Kidney capillary endothelial cell (primary cell): ENCODE data around the gene HOXD11.

Source experiments
- DNase-seq: peaks from one replicate; pipeline ENCODE4 v3.0.0-alpha.2; 2018; ENCODE audit warnings: low spot score

Gene HOXD11

DNA sequence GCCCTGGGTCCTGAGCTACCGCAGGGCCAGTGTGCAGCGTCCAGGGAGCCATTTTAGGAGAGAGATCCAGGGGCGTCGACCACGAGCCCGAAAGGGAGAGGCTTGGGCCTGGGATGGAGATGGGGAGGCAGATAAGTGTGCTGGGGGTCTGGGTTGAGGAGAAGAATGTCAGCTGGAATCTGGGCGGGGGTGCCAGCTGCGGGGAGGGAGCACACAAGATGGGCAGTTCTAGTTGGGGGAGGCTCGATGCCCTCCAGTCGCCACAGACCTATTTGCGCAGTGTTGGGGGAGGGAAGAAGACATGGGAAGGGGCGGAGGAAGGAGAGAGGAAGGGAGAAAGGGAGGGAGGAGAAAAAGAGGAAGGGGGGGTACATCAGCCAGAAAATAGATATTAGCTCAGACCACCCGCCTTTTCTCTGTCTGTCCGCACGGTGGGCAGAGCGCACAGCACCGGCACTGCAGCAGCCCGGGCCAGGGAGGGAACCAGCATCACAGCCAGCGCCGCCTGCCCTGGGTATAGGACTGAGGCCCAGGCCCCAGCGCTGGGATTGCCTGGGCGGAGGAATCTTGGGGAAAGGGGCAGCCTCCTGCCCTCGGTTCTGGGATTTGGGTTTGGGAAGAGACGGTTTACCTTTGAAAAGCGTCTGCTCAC is 1.9 kb upstream of the HOXD11 start:
- DNase-seq = no peak

GRCh38 chr2:176105730-176106580 is 1.1 kb upstream of the HOXD11 start:
- no peak for DNase-seq

DNA sequence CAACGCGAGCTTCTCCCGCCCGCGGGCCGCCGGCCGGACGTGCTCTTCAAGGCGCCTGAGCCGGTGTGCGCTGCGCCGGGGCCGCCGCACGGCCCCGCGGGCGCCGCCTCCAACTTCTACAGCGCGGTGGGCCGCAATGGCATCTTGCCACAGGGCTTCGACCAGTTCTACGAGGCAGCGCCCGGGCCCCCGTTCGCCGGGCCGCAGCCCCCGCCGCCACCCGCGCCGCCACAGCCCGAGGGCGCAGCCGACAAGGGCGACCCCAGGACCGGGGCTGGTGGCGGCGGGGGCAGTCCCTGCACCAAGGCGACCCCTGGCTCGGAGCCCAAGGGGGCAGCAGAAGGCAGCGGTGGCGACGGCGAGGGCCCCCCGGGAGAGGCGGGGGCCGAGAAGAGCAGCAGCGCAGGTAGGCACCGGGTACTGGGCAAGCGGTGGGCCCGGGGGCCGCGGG is 676 bp downstream of the HOXD11 start:
- DNase-seq = no peak

- DNase-seq = no peak
Observed at GRCh38 chr2:176109192-176109901, 2.3 kb downstream of the HOXD11 start.

DNA sequence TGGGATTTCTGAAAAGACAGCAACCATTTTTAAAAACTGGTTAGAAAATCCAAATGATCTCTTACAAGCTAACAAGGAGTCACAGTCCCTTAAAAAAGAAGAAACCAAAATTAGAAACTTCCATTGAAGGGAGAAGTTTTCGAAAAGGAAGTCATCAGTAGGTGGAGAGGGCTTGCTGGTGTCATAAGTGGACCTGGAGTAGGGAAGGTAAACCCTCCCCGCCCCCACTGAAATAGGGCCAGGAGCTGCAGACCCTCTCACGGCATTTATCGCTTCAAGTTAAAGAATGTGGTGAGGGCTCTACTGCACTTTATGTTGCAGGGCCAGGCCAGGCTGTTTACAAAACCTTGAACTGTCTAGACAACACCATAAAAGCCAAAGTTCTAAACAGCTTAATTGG is 2.9 kb downstream of the HOXD11 start:
- no peak for DNase-seq

DNA sequence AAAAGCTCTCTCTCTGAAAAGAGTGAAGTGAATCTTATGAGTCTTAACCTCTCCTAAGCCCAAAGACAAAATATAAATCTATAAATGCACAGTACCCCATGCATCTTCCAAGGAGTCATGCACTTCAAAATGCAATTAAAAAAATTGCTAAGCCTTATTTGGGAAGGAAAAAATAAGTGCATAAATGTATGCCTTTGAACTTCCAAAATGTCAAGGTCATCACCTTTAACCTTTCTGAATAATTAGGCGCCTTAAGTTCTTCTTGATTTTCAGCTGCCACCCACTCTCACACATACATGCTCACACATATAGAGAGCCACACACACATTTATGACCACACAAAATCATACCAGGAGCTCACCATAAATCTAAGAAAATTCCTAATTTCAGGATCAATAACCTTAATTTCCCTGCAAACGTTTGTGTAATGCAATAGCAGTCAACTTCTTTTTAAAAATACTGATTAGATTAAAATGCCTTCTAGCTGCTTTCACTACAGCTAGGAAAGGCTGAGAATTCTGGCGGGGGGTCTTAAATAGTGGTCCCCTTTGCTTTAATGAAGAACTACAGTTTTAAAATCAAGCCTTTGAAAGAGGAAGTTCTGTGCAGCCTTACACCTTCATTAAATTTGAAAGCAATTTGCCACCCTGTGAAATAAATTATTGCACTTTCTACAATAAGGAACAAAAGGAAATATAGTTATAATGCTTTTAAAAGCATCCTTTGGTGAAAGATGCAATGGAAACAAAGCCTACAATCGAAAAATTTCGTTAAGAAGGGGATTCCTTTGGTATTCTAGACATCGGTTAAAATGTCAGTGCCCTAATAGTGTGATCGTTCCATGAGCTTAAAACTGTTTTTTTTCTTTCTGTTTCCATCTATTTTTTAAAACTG is 3.6 kb downstream of the HOXD11 start:
- no peak for DNase-seq

DNA sequence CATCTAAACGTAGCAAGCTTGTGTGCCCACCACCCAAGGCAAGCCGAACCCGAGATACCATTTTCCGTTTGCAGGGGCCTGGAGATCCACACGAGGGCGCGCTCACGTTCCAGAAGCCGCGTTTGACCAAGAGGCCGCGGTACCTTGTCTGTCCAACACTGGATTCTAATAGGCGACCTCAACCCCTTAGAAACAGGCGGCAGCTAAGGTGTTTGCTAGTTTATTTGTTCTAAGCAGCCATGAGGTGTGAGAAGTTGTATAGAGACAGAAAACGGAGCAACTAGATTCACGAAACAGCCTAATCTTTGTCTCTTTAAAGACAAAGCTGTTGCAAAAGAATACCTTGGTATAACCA is 4.2 kb downstream of the HOXD11 start:
- peak; percentile 62 for DNase-seq

DNA sequence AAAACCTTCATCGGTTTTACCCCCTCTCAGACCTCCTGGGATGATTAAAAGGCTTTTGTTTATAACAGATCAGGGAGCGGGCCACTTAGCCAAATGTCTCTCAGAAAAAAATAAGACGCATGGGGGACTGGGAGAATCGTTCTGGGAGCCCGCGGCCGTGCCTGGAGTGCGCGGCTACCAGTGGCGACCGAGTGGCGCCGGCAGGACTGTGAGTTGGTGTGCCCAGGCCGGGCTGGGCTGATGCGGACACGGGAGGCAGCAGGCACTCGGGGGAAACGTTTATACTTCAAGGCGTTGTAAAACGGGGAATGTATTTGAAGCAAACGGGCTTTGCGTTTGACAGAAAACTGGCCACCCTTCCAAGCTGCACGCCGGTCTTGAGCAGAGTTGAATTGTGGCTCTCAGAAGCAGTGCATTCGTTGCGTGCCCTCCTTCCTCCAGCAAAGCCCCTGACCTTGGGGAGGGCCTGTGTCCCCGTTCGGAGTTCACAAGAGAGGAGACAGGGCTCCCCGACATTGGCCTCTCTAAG is 4.8 kb downstream of the HOXD11 start:
- DNase-seq = no peak

DNA sequence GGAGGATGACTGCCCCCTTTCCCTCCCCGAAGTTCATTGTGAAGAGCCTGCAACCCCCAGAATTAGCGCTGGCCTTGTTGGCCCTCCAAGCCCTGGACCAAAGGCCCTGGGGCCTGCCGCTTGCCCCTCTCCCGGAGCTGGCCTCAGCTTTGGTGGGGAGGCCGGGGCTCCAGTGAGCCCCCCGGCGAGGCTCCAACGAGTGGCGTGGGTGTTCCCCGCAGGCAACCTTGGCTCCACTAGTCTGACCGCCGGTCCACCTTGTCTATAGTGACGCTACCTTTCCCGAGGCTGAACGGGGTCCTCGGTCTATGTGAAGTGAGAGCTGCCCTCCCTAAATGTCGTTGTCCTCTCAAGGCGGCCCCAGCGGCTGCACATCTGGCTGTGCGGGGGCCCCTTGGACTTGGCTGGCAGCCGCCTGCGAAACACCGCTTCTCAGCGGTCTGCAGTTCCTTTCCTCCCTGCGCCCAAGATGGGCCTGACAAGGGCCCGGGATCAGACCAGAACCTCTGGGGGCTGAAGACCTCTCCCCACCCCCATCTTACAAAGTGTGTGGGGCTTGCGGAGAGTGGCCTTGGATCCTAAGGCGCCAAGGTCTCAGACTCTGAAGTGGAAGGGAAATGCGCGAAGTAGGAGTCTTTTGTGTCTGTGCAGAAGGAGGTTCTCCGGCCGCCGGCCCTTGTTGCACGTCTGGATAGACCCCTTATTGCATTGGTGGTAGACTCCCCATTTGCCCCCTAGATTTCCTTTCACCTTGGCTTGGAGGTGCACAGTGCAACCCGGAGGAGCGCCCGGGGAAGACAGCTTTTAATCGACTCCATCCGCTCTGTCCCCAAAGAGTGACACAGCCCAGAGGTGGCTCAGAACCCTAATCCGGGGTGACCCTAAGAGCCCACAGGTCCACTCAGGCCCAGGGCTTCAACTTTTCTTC is 5.6 kb downstream of the HOXD11 start:
- no peak for DNase-seq

DNA sequence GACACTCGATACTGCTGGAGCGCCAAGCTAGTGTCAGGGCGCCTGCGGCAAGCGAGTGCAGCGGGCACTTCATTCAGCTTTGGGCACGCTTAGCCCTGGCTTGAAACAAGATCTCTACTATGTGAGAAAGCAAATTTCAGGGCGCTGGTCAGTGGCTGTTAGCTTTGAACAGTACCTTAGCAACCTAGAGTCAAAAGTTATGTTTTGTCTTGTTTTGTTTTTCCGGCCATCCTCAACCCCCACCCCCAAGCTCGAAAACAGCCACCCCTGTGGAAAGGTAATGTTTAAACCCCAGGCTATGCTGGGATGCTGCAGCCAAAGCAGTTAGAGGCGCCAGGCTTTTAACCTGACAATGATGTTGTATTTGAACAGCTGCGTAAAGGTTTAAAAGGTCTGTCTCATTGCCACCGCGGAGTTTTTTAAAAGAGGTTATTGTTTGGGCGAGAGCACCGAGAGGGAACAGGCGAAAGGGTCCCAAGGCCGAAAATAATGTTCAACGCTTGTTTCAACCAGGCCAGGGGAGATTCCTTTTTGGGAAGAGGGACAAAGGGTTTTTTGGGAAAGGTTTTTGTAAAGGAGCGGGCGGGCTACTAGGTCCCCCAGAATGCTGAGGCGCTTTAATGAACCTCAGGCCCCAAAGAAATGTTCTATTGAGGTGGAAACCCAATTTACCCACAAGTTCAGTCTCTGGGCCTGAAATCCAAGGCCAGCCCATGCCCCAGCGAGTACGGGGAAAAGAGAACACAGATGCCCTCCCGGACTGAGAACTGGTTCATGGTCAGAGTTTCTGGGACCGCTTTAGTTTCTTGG is 7.2 kb downstream of the HOXD11 start:
- DNase-seq = no peak

- DNase-seq = no peak
Observed at GRCh38 chr2:176114930-176115625, 8.0 kb downstream of the HOXD11 start.

GRCh38 chr2:176115883-176116813 is 9.1 kb downstream of the HOXD11 start, which contains the start of gene HOXD10:
TSS of gene HOXD10 (plus strand) at chr2:176116778. CDS start at chr2:176116834, 56 bp downstream.
- peak; percentile 80 for DNase-seq

DNA sequence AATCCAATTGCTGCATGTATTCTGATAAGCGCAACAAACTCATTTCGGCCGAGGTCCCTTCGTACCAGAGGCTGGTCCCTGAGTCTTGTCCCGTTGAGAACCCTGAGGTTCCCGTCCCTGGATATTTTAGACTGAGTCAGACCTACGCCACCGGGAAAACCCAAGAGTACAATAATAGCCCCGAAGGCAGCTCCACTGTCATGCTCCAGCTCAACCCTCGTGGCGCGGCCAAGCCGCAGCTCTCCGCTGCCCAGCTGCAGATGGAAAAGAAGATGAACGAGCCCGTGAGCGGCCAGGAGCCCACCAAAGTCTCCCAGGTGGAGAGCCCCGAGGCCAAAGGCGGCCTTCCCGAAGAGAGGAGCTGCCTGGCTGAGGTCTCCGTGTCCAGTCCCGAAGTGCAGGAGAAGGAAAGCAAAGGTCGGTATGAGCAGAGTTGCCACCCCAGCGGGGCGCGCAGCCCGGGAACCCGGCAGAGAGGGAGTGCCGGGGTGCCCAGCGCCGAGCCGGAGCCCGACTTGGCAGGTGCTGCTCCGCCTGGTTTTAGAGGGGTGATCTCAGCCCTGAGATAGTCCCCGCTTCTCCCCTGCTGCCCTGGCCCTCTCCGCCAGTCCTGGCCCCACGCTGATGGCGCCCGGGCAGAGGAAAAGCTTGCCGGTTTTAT is 10.2 kb downstream of the HOXD11 start:
- no peak for DNase-seq

DNA sequence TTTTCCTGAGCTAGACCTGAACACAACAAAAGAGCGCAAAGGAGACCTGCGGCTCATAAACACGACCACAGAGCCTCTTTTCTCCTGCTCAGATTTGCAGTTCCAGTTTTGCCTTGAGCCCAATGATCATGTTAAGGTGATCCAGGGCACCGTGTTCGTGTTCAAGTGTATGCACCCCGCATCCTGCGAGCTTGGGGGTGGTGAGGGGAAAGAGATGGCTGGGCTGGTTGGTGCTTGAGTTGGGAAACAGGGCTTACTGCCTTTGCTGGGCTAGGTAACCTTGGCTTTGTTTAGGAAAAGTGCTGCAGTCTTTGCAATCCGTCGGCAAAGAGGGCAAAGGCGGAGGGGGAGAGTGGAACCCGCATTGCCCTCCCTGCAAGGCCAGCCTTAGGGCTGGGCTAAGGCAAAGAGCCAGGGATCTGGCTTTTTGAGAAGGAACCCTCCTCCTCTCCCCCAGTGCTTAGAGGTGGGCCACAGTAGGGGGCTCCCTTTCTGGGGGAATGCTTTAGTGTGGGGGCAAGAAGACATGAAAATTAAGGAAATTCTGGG is 10.8 kb downstream of the HOXD11 start:
- DNase-seq = no peak

GRCh38 chr2:176118601-176119339 is 11.7 kb downstream of the HOXD11 start:
- DNase-seq = peak; percentile 55
